ENCODE results near the gene TUBG2.

Gene TUBG2

DNA sequence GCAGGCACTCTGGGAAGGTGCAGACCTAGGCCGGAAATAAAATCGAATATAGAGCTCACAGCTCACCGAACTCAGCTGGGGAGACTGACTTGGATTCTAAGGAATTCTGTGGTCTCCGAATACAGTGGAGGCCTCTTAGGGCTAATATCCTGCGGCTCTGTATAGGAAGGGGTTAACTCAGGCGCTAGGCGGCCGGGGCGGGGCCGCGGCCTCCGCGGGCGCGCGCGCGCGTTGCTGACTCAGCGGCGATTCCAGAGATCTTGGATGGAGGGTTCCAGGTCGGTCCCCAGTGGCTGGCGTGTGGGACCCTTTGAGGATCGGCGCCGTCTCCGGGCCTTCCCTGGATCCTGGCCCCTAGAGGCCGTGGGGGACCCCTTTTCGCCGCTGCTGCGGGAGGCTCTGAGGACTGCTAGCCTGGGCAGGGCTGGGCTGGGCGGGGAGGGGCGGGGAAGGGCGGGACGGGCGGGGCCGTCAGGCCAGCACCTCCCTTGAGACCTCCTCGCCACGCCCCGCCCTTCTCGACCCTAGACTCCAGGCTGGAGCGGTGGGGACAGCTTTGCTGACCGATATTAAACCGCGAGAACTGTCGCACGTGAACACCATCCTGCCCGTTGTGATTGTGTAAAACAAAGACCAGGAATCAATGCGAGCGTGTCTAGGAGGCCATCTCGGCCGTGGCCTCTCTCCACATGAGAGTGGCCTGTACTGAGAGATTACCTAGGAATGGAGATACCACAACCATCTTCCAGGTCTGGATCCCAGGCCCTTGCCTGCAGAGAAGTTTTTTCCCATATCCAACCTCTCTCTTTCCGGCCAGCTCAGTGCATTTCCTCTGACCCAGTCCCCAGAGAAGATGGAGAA lies 19.1 kb downstream of the TUBG2 start:
- DNase-seq = peak; percentile 88 to 91

DNA sequence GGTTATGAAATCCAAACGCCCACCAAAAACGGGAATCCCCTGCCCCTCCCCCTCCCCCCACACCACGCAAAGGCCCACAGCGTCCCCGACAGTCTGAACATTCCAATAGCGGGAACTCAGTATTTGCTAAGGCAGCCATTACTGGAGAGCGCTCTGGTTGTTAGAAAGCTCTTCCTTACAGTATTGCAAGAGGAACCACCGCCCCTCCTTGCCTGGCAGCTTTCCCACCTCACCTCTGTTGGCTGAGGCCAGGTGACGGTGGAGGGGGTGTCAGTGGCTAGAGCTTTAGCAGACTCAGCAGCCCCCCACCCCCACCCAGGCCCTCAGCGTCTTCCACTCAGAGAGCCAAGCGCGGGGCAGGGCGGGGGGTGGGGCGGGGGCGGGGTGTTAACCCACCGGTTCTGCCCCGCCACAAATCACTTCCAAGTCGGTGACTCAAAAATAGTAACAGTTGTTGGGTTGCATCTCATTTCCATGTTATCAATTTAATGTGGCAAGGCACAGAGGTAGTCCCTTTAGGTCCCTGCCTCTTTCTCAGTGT lies 19.9 kb downstream of the TUBG2 start:
- peak; percentile 77 to 89 for DNase-seq

DNA sequence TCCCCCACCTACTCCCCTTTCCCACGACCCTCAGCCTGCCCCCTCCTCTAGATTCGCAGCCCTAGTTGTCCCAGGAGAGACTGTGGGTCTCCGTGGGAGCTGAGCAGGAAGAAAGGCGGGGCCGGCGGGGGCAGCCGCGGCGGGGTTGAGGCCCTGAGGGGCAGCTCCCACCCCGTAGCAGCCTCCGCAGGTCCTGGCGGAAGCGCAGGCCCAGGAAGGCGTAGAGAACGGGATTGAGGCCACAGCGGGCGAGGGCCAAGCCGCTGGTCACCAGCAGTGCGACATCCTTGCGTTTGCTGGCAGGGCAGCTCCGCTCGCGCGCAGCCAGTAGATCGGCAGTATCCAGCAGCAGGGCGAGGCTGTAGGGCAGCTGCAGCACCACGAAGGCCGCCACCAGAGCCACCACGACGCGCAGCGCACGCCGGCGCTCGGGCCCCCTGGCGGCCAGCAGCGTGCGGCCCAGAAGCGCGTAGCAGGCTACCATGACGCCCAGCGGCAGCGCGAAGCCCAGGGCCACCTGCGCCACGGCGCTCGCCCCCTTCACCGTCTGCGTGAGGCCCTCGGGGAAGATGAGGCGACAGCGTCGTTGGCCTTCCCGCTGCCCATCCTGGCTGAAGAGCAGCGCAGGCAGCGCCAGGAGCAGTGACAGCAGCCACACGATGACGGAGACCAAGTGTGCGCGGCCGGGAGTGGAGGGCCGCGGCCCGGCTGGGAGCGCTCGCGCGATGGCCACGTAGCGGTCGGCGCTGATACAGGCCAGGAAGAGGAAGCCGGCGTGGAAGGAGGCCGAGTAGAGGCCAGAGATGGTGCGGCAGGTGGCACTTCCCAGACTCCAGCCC lies 20.6 kb downstream of the TUBG2 start:
- DNase-seq = peak; percentile 71 to 86

DNA sequence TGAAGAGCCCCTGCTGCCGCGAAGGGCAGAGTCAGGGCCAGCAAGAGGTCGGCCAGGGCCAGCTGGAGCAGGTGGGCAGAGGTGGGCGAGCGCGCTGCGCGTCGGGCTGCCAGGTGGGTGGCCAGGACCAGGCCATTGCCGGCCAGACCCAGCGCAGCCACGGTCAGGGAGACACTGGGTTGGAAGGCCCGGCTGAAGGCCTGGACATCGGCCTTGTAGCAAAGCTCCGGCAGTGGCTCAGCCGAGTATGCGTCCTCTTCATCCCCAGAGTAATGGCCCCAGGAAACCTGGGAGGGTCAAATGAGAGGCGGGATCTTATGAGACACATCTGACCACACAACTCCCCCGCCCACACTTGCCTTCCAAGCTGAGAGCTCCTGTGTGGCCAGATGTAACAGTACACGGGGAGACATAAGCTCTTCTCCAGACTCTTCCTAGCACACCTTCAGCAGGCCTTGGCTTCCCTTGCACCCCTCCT lies 21.3 kb downstream of the TUBG2 start:
- no peak for DNase-seq

DNA sequence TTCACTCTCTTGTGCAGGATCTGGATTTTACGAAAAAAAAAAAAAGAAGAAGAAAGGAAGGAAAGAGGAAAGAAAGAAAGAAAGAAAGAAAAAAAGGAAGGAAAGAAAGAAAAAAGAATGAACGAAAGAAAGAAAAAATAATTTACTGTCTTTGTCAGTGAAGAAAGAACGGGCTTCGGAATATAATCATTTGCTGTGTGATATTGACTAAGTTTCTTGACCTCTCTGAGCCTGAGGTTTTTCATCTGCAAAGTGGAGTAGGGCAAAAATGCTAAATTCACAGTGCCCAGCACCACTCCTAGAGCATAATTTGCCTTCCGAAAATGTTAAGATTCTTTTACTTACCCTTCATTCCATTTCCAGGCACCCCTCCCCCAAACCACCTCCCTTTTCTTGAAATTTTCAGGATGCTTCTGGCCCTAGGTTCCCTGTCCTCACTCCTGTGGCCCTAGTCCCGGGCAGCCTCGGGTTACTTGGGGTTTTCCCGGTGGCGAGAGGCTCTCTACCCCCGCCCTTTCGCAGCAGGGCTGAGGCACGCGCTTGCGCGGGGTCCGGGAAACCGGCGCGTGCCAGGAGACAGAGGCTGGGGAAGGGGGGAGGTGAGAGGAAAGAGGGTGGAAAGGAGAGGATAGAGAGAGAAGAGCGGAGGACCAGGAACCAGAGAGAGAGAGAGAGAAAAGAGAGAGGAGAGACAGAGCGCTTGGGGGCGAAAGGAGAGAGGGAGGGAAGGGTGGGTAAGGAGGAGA lies 23.1 kb downstream of the TUBG2 start, which contains the start of gene CNTNAP1:
CNTNAP1 (plus strand) TSS at position 556 of the 746 bp plus-strand sequence. CDS start 299 bp downstream, outside the sequence.
- peak; percentile 74 to 77 for DNase-seq

DNA sequence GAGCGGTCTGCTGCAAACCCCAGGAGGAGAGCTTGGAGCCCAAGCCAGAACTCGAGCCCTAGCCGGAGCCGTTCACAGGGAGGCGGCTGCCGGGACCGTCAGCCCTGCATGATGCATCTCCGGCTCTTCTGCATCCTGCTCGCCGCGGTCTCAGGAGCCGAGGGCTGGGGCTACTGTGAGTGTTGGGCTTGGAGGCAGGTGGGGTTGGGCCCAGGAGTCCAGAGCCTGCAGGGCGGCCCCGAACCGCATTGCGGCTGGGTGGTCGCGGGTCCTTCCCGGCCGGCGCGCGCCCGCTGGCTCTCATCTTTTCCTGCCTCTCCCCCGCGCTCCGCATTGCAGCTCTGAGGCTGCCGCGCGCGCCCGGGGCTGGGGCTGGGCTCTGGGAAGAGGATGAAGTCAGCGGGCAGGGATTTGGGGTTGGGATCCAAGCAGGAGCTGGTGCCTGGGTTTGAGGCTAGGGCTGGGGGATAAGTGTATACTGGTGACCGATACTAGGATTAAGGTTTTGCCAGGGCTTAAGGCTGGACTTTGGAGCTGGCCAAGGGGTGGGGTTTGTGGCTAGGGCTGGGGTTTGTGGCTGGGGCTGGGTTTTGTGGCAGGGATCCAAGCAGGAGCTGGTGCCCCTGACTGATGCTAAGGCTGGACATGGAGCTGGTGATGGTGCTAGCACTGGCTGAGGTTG lies 23.8 kb downstream of the TUBG2 start:
- peak; percentile 70 to 77 for DNase-seq

DNA sequence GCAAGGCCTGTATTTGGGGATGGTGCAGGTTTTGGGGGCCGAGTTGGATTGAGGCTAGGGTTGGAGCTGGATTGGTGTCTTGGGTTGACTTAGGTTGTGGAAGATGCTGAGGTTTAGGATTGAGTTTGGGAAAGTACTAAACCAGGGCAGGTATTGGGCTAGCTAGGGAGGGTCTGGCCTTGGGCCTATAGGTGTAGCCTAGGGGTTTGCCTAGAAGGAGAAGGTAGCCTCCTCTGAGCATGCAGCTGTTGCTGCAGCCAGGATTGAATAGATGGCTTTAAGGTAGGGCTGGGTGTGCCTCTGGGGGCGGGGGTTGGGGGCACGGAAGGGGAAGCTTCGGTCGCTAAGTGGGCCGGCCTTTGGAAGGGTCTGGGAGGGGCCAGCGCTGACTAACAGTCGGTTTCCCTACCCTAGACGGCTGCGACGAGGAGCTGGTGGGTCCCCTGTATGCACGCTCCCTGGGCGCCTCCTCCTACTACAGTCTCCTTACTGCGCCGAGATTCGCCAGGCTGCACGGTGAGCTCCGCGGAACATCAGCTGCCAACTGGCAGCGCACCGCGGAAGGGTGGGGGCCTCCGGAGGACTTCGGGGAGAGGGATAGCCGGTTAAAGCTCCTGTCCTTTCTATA lies 24.4 kb downstream of the TUBG2 start:
- DNase-seq = no peak

DNA sequence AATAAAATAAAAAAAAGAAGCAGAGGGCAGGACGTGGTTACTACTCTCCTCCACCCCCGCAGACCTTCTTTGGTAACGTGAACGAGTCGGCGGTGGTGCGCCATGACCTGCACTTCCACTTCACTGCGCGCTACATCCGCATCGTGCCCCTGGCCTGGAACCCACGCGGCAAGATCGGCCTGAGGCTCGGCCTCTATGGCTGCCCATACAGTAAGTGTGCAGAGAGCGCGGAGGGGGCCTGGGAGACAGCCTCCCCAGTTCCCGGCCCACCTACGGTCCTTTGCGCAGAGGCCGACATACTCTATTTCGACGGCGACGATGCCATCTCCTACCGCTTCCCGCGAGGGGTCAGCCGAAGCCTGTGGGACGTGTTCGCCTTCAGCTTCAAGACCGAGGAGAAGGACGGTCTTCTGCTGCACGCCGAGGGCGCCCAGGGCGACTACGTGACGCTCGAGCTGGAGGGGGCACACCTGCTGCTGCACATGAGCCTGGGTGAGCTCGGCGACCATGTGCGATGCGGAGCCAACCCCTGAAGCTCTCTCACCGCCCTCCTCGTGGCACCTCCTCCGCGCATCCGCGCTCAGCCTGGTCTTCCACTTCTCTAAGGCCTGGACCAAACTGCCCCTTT lies 26.0 kb downstream of the TUBG2 start:
- DNase-seq = no peak

DNA sequence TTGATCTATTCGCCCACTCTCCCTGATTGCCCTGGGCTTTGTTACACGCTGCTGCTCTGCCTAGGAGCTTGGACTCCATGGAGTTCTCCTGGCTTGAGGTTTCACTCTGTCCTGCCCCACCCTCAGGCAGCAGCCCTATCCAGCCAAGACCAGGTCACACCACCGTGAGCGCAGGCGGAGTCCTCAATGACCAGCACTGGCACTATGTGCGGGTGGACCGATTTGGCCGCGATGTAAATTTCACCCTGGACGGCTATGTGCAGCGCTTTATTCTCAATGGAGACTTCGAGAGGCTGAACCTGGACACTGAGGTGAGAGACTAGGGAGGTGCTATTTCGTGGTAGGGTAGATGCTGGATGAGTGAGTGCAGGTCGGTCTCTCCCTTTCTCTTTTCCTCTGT lies 26.7 kb downstream of the TUBG2 start:
- no peak for DNase-seq

DNA sequence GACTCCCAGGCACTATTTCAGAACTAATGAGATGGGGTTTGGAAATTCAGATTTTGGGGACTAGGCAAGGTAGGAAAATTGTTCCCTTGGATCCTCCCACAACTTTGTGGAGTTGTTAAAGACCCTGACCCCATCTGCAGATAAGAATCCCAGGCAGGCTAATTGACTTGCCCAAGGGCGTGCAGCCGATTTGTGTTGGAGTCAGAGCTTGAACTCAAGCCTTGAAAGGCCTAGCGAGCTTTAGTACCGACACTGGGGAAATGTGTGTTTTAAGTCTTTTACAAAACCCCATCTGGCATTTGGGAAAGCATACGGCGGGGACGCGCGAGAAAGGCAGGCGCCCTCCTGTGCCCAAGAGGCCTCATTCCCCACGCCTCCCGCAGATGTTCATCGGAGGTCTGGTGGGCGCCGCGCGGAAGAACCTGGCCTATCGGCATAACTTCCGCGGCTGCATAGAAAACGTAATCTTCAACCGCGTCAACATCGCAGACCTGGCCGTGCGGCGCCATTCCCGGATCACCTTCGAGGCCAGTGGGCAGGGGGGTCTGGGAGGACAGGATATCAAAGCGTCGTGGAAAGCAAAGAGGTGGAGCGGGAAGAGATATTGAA lies 27.5 kb downstream of the TUBG2 start:
- no peak for DNase-seq

DNA sequence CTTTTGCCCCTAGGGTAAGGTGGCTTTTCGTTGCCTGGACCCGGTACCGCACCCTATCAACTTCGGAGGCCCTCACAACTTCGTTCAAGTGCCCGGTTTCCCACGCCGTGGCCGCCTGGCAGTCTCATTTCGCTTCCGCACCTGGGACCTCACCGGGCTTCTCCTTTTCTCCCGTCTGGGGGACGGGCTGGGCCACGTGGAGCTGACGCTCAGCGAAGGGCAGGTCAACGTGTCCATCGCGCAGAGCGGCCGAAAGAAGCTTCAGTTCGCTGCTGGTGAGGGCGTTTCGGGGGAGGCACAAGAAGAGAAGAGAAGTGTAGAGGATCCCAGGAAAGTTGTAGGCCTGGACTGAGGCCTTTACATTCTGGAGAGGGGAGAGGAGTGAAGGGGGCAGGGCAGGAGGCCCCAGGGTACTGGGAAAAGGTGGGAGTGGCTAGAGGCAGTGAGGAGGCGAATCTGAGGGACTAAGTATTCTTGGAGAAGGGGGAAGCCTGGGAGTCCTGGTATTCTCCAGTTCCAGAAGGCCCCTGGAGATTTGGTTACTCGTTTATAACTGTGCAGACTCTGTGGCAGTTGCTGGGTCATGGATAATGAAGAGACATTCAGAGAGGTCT lies 28.7 kb downstream of the TUBG2 start:
- no peak for DNase-seq

DNA sequence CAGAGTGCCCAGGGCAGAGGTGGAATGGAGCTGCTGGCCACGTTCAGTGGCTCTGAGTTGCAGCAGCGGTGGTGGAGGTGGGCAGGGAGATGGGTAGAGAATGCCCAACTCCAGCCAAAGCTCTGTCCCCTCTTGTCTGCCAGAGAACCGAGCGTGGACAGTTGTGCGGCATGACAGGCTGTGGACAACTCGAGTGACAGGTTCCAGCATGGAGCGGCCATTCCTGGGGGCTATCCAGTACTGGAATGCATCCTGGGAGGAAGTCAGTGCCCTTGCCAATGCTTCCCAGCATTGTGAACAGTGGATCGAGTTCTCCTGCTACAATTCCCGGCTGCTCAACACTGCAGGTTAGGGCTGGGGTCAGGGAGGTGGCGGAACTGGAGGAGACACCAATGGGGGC lies 31.5 kb downstream of the TUBG2 start:
- no peak for DNase-seq

DNA sequence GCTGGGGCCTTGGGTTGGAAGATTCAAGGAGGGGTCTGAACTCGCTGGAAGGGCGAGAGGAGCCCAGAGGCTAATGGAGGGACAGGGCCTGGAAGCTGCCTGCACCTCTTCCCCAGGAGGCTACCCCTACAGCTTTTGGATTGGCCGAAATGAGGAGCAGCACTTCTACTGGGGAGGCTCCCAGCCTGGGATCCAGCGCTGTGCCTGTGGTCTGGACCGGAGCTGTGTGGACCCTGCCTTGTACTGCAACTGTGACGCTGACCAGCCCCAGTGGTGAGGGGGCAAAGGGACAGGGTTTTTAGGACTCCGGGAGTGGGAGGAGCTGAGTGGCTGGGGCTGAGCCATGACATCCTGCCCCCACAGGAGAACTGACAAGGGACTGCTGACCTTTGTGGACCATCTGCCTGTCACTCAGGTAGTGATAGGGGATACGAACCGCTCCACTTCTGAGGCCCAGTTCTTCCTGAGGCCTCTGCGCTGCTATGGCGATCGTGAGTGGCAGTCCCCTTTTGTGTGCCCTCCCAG lies 32.0 kb downstream of the TUBG2 start:
- no peak for DNase-seq

DNA sequence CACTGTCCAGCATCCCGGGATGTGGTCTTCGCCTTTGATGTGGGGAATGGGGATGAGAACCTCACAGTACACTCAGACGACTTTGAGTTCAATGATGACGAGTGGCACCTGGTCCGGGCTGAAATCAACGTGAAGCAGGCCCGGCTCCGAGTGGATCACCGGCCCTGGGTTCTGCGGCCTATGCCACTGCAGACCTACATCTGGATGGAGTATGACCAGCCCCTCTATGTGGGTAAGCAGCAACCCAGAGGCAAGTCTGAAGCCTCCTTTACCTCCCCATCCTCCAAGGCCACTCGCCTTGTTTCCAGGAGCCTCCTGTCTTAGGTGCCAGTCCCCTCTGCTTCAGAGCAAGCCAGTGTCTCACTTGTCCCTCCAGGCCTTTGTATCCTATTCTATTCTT lies 33.4 kb downstream of the TUBG2 start:
- DNase-seq = no peak

DNA sequence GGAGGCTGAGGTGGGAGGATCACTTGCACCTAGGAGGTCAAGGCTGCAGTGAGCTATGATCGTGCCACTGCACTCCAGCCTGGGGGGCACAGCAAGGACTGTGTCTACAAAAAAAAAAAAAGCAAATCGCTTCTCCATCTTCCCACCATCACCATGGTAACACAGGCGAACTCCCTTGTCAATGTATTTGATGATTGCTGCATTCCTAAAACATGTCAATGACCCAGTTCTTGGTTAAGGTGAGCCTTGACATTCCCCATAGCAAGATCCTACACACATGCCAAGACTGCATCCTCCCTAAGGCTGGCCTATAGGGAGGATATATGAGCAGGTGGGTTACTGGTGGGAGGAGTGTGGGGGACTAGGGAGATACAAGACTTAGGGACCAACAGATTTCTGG lies 35.4 kb downstream of the TUBG2 start:
- no peak for DNase-seq

DNA sequence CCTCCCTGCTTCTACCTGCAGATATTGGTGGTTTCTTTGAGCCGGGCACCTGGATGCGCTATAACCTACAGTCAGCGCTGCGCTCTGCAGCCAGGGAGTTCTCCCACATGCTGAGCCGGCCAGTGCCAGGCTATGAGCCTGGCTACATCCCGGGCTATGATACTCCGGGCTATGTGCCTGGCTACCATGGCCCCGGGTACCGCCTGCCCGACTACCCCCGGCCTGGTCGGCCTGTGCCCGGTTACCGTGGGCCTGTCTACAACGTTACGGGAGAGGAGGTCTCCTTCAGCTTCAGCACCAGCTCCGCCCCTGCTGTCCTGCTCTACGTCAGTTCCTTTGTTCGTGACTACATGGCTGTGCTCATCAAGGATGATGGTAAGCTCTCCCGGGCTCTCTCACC lies 36.4 kb downstream of the TUBG2 start:
- no peak for DNase-seq

DNA sequence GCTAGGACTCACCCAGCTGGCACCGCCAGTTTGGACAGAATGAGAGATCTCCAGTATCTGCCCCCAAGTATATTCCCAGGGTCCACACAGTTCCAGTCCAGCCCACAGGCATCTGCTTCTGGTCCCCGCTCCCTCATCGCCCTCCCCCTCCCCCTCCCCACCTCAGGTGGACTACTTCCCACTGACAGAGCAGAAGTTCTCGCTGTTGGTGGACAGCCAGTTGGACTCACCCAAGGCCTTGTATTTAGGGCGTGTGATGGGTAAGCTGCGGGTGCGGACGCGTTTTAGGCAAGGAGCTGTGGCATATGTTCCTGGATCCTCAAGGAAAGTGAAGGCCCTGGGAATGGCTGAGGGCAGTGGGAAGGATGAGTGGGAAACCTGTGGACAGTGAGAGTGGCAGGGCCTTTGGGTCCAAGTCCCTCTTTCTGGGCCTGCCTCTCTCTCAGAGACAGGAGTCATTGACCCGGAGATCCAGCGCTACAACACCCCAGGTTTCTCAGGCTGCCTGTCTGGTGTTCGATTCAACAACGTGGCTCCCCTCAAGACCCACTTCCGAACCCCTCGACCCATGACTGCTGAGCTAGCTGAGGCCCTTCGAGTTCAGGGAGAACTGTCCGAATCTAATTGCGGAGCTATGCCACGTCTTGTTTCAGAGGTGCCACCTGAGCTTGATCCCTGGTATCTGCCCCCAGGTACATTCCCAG lies 38.2 kb downstream of the TUBG2 start:
- no peak for DNase-seq

DNA sequence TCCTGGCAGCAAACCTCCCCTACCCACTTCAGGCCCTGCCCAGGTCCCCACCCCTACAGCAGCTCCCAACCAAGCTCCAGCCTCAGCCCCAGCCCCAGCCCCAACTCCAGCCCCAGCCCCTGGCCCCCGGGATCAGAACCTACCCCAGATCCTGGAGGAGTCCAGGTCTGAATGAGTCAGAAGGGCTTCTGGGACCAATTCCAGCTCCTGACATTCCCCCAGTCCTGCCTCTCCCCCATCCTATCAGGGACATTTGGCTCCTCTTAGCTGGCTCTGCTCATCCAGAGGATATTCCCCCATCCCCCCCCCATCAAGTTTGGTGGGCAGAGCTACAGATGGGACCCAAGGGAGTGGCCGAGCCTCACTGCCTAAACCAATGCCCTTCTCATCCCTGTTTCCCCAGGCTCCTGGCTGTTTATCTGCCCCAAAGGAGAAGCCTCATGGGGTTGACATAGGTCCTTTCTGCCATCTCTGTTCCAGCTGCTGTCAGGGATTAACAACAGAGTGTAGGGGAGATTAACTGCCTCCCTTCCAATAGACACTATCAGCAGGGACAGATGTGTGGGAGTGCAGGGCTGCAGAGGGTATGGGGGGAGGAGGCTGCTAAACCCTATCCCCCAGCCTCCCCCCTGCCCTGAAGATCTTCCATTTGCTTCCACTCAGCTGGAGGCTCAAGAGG lies 39.8 kb downstream of the TUBG2 start:
- DNase-seq = no peak

DNA sequence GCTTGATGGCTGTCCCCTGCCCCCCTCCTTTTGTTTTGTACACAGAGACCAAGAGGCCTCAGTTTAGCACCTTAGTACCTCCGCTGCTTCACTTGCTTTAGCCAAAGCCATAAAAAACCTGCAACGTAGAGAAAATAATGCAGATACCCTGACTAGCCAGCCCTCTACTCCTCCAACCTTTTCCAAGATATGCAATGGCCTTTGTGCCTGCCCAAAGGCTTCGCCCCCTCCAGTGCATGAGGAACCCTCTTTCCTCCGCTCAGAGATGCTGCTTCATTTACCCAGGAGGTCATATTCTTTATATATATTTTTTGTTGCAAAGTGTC lies 40.3 kb downstream of the TUBG2 start:
- no peak for DNase-seq
